ENCODE results near the gene DDHD1. TPM values are rescaled to one million over a fixed set of nuclear protein-coding genes. Genes with fewer than 3 reads are reported as not detected.

Gene DDHD1
- polyA plus RNA-seq, 2 of the 4 experiments (the other 2 are of a cell fraction), result 6.2 to 12.3 TPM

- no peak for DNase-seq (ENCODE audit: low read depth in 1 of 2, low spot score in 1 of 2)
- ChIA-PET CTCF (no interaction called here), POLR2A (no interaction called here)
- TF ChIP-seq RNF2 (IDR thresholded peaks at IDR 0.05; ENCODE audit: borderline replicate concordance, low read depth) (no peak), ESRRA (IDR thresholded peaks at IDR 0.05; ENCODE audit: borderline replicate concordance, low read length) (no peak), BCL3 (IDR thresholded peaks at IDR 0.05) (no peak), TFCP2L1 (CRISPR knock-in tag; IDR thresholded peaks at IDR 0.05) (no peak)
- H3K4me1 ChIP-seq, result no peaks in the 10 kb centered on the region
- no peak overlapping the region for H3K27ac ChIP-seq
- FAIRE-seq, result no peak
- no peaks in the 10 kb centered on the region; the same call in 2 of the 3 replicates for H3K9me3 ChIP-seq
- no peak overlapping the region for H3K4me2 ChIP-seq
- ATAC-seq, result no peak
- H3K4me3 ChIP-seq, result no peak overlapping the region
Measured at GRCh38 chr14:52988139-52988538, 165.0 kb downstream of the DDHD1 start.

GRCh38 chr14:52987514-52987913 is 165.6 kb downstream of the DDHD1 start:
- FAIRE-seq, result no peak
- Histone ChIP-seq H3K27ac (no peak overlapping the region), H3K4me1 (no peaks in the 10 kb centered on the region), H3K4me2 (no peak overlapping the region), H3K4me3 (no peak overlapping the region), H3K9me3 (no peaks in the 10 kb centered on the region; the same call in 2 of the 3 replicates)
- no peak for TF ChIP-seq BHLHE40 (IDR thresholded peaks at IDR 0.05; ENCODE audit: low read depth, low read length)
- TF ChIP-seq KDM1A (IDR thresholded peaks at IDR 0.05; ENCODE audit: low read depth), result no peak
- TF ChIP-seq CBX8 (IDR thresholded peaks at IDR 0.05), result no peak
- no peak for TF ChIP-seq RARB (CRISPR knock-in tag; IDR thresholded peaks at IDR 0.05)
- no peak for TF ChIP-seq ELK1 (IDR thresholded peaks at IDR 0.05; ENCODE audit: low read depth, low read length)
- no peak for TF ChIP-seq CHD4 (IDR thresholded peaks at IDR 0.05; ENCODE audit: borderline replicate concordance)
- 56% methylated on average over 3 of the region's 3 CpGs for WGBS (ENCODE audit: missing lambda C conversion rate)
- no peak for ATAC-seq
- DNase-seq (ENCODE audit: low read depth in 1 of 2, low spot score in 1 of 2), result no peak
- CTCF ChIA-PET, result no interaction called here
- POLR2A ChIA-PET, result no interaction called here

GRCh38 chr14:52987042-52987441 is 166.1 kb downstream of the DDHD1 start:
- H3K4me1 ChIP-seq, result no peaks in the 10 kb centered on the region
- POLR2A ChIA-PET, result no interaction called here
- no peaks in the 10 kb centered on the region; the same call in 2 of the 3 replicates for H3K9me3 ChIP-seq
- CTCF ChIA-PET, result no interaction called here
- H3K27ac ChIP-seq, result no peak overlapping the region
- ATAC-seq, result no peak
- no peak for FAIRE-seq
- 7% methylated on average over 2 of the region's 2 CpGs for WGBS (ENCODE audit: missing lambda C conversion rate)
- no peak overlapping the region for H3K4me3 ChIP-seq
- no peak overlapping the region for H3K4me2 ChIP-seq
- no peak for DNase-seq (ENCODE audit: low read depth in 1 of 2, low spot score in 1 of 2)
- TF ChIP-seq MAX (IDR thresholded peaks at IDR 0.05), result no peak
- TF ChIP-seq JUNB (IDR thresholded peaks at IDR 0.05), result no peak

Small RNA genes within 50 kb of the gene (small RNA-seq; reads per million reads assigned to genes)
- gene AL352979.1, result 0 reads per million in 6 experiments

Other genes with a start within 250 kb of the DDHD1 start
- 76.6 and 102 TPM in 2 replicates for gene FERMT2, start 202.3 kb downstream of the DDHD1 start, polyA plus RNA-seq (2011; rRNA removed)
- 42.9 to 46.8 TPM (median 44.1 TPM) in 3 replicates for gene FERMT2, start 202.3 kb downstream of the DDHD1 start, polyA plus RNA-seq (2017; fragmentation: RNase III; extraction: RNeasy Plus Mini Kit Qiagen cat#74134 plus additional on column Dnase treatment)

Measured in A549 (cell line).